ENCODE results near the gene CHRM4. TPM values are rescaled to one million over a fixed set of nuclear protein-coding genes. Genes with fewer than 3 reads are reported as not detected.

CHRM4 gene
- total RNA-seq, 3 donors from 2014 or later: 0.66 to 1.1 TPM; not detected in 1

DNA sequence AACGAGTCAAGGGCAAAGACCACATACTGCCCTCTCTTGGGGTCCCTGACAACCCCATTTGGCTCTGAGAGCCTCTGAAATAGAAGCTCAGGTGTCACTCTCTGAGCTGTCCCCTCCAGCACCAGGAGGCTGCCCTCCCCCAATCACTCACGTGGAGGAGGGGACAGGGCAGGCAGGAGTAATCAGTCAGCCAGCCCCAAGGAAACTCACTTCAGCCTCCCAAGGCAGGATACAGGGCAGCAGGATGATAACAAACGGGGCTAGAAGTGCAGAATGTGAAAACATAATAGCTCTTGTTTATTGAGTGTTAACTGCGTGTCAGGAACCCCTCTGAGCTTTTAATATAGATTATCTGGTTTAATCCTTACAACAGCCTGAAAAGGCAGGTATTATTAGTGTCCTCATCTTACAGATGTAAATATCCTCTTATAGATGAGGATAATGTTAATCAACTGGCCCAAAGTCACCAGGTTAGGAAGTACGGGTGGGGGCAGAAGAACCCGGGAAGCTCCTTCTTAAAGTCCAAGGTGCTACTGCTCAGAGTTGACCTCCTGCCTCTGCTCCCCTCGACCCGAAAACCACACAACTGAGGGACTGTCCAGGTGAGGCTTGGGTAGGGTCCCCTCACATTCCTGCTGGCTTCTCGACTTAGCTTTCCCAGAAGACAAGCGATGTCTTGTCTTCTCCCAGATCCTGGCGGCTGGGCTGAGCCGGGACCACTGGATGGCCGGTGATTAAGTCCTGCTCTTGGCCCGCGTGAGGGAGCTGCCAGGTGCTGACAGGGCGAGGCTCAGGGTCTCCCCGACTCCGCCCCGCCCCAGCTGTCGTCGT is 2.7 kb downstream of the CHRM4 start:
- H3K27ac ChIP-seq: no peak overlapping the region
- H3K36me3 ChIP-seq: no peaks in the 10 kb centered on the region
- H3K27me3 ChIP-seq: peaks cover 22 to 47% of the 10 kb centered on the region in 2 donors
- no peak for TF ChIP-seq POLR2AphosphoS5 (IDR thresholded peaks at IDR 0.05)
- TF ChIP-seq POLR2A (IDR thresholded peaks at IDR 0.05): no peak
- no peak for TF ChIP-seq CTCF (IDR thresholded peaks at IDR 0.05)
- DNase-seq (ENCODE audit: low spot score in 2 of 2): no peak
- H3K4me3 ChIP-seq: peak overlapping the region in 2 of 3 donors; percentile 46 to 73
- intact Hi-C loops (cut with DNase I; ENCODE audit: low total_unique reads): loop anchor here (10.0 kb wide), 1 partner anchor 146 kb away; no protein-coding TSS in a partner anchor
- no peaks in the 10 kb centered on the region for H3K9me3 ChIP-seq
- peaks cover 20 to 29% of the 10 kb centered on the region in 2 donors for H3K4me1 ChIP-seq

- intact Hi-C loops (cut with DNase I; ENCODE audit: low total_unique reads): loop anchor here (10.0 kb wide), 1 partner anchor 147 kb away; no protein-coding TSS in a partner anchor
- H3K36me3 ChIP-seq: no peaks in the 10 kb centered on the region
- H3K4me1 ChIP-seq: peaks cover 20 to 29% of the 10 kb centered on the region in 2 donors
- TF ChIP-seq POLR2A (IDR thresholded peaks at IDR 0.05) (no peak), POLR2AphosphoS5 (IDR thresholded peaks at IDR 0.05) (no peak), CTCF (IDR thresholded peaks at IDR 0.05) (no peak)
- DNase-seq (ENCODE audit: low spot score in 2 of 2): no peak
- no peak overlapping the region for H3K27ac ChIP-seq
- no peaks in the 10 kb centered on the region for H3K9me3 ChIP-seq
- no peak overlapping the region for H3K4me3 ChIP-seq
- H3K27me3 ChIP-seq: peaks cover 22 to 47% of the 10 kb centered on the region in 2 donors
Observed at GRCh38 chr11:46387919-46388618, 3.5 kb downstream of the CHRM4 start.

GRCh38 chr11:46387456-46387855 is 4.1 kb downstream of the CHRM4 start:
- no peak for DNase-seq (ENCODE audit: low spot score in 2 of 2)
- no peak overlapping the region for H3K27ac ChIP-seq
- peaks cover 22 to 47% of the 10 kb centered on the region in 2 donors for H3K27me3 ChIP-seq
- intact Hi-C loops (cut with DNase I; ENCODE audit: low total_unique reads): loop anchor here (10.0 kb wide), 1 partner anchor 147 kb away; no protein-coding TSS in a partner anchor
- no peaks in the 10 kb centered on the region for H3K36me3 ChIP-seq
- peaks cover 22 to 26% of the 10 kb centered on the region in 2 donors for H3K4me1 ChIP-seq
- TF ChIP-seq POLR2A (IDR thresholded peaks at IDR 0.05) (no peak), CTCF (IDR thresholded peaks at IDR 0.05) (no peak), POLR2AphosphoS5 (IDR thresholded peaks at IDR 0.05) (no peak)
- no peaks in the 10 kb centered on the region for H3K9me3 ChIP-seq
- no peak overlapping the region for H3K4me3 ChIP-seq

- no peak for DNase-seq (ENCODE audit: low spot score in 2 of 2)
- Histone ChIP-seq H3K4me3 (no peak overlapping the region), H3K9me3 (no peaks in the 10 kb centered on the region), H3K27me3 (peaks cover 22 to 41% of the 10 kb centered on the region in 2 donors), H3K4me1 (peaks cover 20% of the 10 kb centered on the region in 2 donors), H3K36me3 (no peaks in the 10 kb centered on the region), H3K27ac (no peak overlapping the region)
- TF ChIP-seq POLR2A (IDR thresholded peaks at IDR 0.05): no peak
- intact Hi-C loops (cut with DNase I; ENCODE audit: low total_unique reads): loop anchor here (10.0 kb wide), 1 partner anchor 148 kb away; no protein-coding TSS in a partner anchor
Observed at GRCh38 chr11:46386674-46387073, 4.9 kb downstream of the CHRM4 start.

DNA sequence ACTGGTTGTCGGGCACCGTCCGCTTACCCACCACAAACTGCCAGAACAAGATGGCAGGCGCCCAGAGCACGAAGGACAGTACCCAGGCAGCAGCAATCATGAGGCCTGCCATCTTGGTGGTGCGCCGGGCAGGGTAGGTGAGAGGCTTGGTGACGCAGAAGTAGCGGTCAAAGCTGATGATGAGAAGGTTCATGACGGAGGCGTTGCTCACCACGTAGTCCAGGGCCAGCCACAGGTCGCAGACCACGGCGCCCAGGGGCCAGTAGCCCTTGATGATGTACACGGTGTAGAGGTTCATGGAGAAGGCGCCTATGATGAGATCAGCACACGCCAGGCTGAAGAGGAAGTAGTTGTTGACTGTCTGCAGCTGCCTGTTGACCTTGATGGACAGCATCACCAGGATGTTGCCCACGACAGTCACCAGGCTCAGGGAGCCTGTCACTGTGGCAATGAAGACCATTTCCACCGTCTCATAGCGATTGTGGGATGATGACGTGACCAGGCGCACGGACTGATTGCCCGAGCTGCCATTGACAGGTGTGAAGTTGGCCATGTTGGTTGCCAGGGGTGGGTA is 5.5 kb downstream of the CHRM4 start:
- no peaks in the 10 kb centered on the region for H3K36me3 ChIP-seq
- no peak for DNase-seq (ENCODE audit: low spot score in 2 of 2)
- no peak overlapping the region for H3K4me3 ChIP-seq
- no peaks in the 10 kb centered on the region for H3K9me3 ChIP-seq
- no peak overlapping the region for H3K27ac ChIP-seq
- intact Hi-C loops (cut with DNase I; ENCODE audit: low total_unique reads): loop anchor here (10.0 kb wide), 1 partner anchor 149 kb away; no protein-coding TSS in a partner anchor
- peaks cover 19 to 38% of the 10 kb centered on the region in 2 donors for H3K27me3 ChIP-seq
- H3K4me1 ChIP-seq: peaks cover 14 to 17% of the 10 kb centered on the region in 2 donors
- no peak for TF ChIP-seq CTCF (IDR thresholded peaks at IDR 0.05)
- TF ChIP-seq POLR2A (IDR thresholded peaks at IDR 0.05): no peak
- TF ChIP-seq POLR2AphosphoS5 (IDR thresholded peaks at IDR 0.05): no peak

Measured in breast epithelium (tissue), 4 donors.